Erythroblast (primary cell): ENCODE results near the gene ADCY3.

Experiments used
- GATA1 ChIP-seq: IDR thresholded peaks from 2 replicates; pipeline ENCODE4 v1.6.1; 2011; ENCODE audit warnings: low read depth, mild to moderate bottlenecking, control low read depth, low read length, moderate library complexity
- POLR2A ChIP-seq: IDR thresholded peaks from 2 replicates; pipeline ENCODE4 v1.6.1; 2011; ENCODE audit warnings: mild to moderate bottlenecking, low read length

- TF ChIP-seq POLR2A (no peak), GATA1 (no peak)
Observed at GRCh38 chr2:24809316-24810007, 110.6 kb downstream of the ADCY3 start.
